Panc1 (cell line): ENCODE data around the gene GFPT2. TPM values are rescaled to one million over a fixed set of nuclear protein-coding genes. Genes with fewer than 3 reads are reported as not detected.

ENCODE experiments used
- ATAC-seq: fragments of 200-7000 bp; cut with Tn5 transposase; 2 replicates; pipeline ENCODE4 v1.9.1; 2020; ENCODE audit warnings: mild to moderate bottlenecking, moderate library complexity
- BruUV-seq: library from RNA; stranded (reverse); fragments of 400-500 nt; replicated peaks from 2 replicates; lab custom pipeline; 2021; lab: Mats Ljungman, UMichigan
- CTCF ChIA-PET: fragments of 300-600 bp; sonication (Branson Sonifier 250); formaldehyde crosslinking; loops from one replicate; lab custom pipeline; 2022; ENCODE audit warnings: antibody characterized with exemption; lab: Charles Lee
- POLR2A ChIA-PET: fragments of 300-600 bp; sonication (Branson Sonifier 250); formaldehyde crosslinking; loops from one replicate; lab custom pipeline; 2022; ENCODE audit warnings: antibody characterized with exemption; lab: Charles Lee
- DNase-seq: peaks from one replicate; pipeline ENCODE4 v3.0.0-alpha.2; 2010; ENCODE audit warnings: low read depth, low spot score
- H3K27ac ChIP-seq: 2 replicates; pipeline ENCODE4 v1.5.1; 2011; ENCODE audit warnings: mild to moderate bottlenecking, low read length, inconsistent platforms
- H3K27me3 ChIP-seq: fragments of 200-500 bp; sonication (Bioruptor generic); 2 replicates; pipeline ENCODE4 v1.6.0; 2014; ENCODE audit warnings: low read length, inconsistent platforms; ENCODE audit not compliant: control insufficient read depth, insufficient read depth
- H3K36me3 ChIP-seq: fragments of 200-500 bp; sonication (Bioruptor generic); 2 replicates; pipeline ENCODE4 v1.5.1; 2014; ENCODE audit warnings: inconsistent platforms, mild to moderate bottlenecking, low read length, moderate library complexity; ENCODE audit not compliant: control insufficient read depth, insufficient read depth
- H3K4me1 ChIP-seq: 2 replicates; pipeline ENCODE4 v1.5.1; 2011; ENCODE audit warnings: inconsistent platforms, mild to moderate bottlenecking, low read length, moderate library complexity; ENCODE audit not compliant: control insufficient read depth, insufficient read depth
- H3K4me3 ChIP-seq, 2 experiments: 2 replicates each; pipeline ENCODE4 v1.5.1; 2011 to 2012; ENCODE audit warnings: low read depth in 2 of 2, low read length in 2 of 2, mild to moderate bottlenecking in 2 of 2, inconsistent platforms in 1 of 2, moderate library complexity in 1 of 2
- H3K9me3 ChIP-seq: fragments of 200-500 bp; sonication (Bioruptor generic); 2 replicates; pipeline ENCODE4 v1.5.1; 2014; ENCODE audit warnings: low read depth, mild to moderate bottlenecking, inconsistent platforms, low read length, moderate library complexity; ENCODE audit not compliant: control insufficient read depth, insufficient read depth
- POLR2AphosphoS5 ChIP-seq: IDR thresholded peaks from 2 replicates; pipeline ENCODE4 v1.6.1; 2012; ENCODE audit warnings: mild to moderate bottlenecking, low read depth, low read length, moderate library complexity
- SIN3A ChIP-seq: IDR thresholded peaks from 2 replicates; pipeline ENCODE4 v1.6.1; 2012; ENCODE audit warnings: low read depth, mild to moderate bottlenecking, low read length, moderate library complexity, borderline replicate concordance; ENCODE audit not compliant: insufficient read depth
- TCF7L2 ChIP-seq: IDR thresholded peaks from 2 replicates; pipeline ENCODE4 v1.6.1; 2011; ENCODE audit warnings: mild to moderate bottlenecking, low read depth, low read length, inconsistent platforms
- in situ Hi-C: cut with HindIII; loops from 2 replicates; pipeline ENCODE4 v1.10.0; 2016; ENCODE audit warnings: low sequenced_read_pairs, low pct_unique_long_range_greater_than_20kb
- intact Hi-C: fragments of 100-400 bp; cut with micrococcal nuclease; formaldehyde crosslinking; loops from one replicate; pipeline ENCODE4 v1.10.0; 2022; ENCODE audit not compliant: unreplicated experiment
- total RNA-seq: library from RNA; stranded (reverse); gene quantifications from one replicate; pipeline ENCODE4 v1.2.1, GENCODE V29; 2021; ENCODE audit not compliant: unreplicated experiment
- TF ChIP-seq, protein P1 (sequence below): fragments of 450-650 bp; IDR thresholded peaks from 2 replicates; pipeline ENCODE4 v1.5.1; 2017; ENCODE audit warnings: mild to moderate bottlenecking
- TF ChIP-seq, protein P2 (sequence below), 2 experiments: IDR thresholded peaks; 2 replicates each; pipeline ENCODE4 v1.6.1; 2011 to 2012; ENCODE audit warnings: low read depth in 2 of 2, control low read depth in 1 of 2, low read length in 1 of 2, mild to moderate bottlenecking in 1 of 2, moderate library complexity in 1 of 2; ENCODE audit not compliant: insufficient read depth in 1 of 2

GFPT2 gene
- total RNA-seq, 1 experiment from 2014 or later, result 2.1 TPM

DNA sequence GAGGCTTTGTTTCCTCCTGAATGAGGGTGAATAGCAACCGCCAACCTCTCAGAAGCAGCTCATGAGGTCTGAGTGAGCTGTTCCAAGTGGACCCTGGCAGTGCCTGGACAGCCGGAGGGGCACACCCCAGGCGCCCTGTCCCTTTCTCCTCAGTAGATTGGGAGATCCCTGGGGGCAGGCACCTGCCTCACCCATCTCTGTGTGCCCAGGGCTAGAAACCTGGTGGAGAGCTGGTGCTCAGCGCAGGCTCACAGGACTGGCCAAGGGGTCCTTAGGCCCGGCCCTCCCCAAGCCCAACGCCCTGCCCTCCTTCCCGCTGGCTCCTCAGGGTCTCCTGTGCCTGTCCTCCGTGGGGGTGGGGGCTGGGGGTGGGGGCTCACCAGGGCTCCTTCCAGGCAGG is 46.3 kb downstream of the GFPT2 start:
- CTCF ChIA-PET, result interaction anchor here (0.6 kb wide), 1 partner anchor 98 kb away, joined by 3 read pairs; the partner anchor contains the start of gene RASGEF1C
- Histone ChIP-seq H3K4me1 (no peaks in the 10 kb centered on the region), H3K36me3 (no peaks in the 10 kb centered on the region), H3K9me3 (no peaks in the 10 kb centered on the region), H3K27me3 (no peaks in the 10 kb centered on the region), H3K4me3 (no peak overlapping the region), H3K27ac (no peak overlapping the region)
- intact Hi-C loops (no loop called here), in situ Hi-C loops (no loop called here)
- no TSS peak for BruUV-seq
- DNase-seq (no peak), ATAC-seq (no peak)
- POLR2A ChIA-PET, result no interaction called here
- TF ChIP-seq TCF7L2, result no peak
- TF ChIP-seq, protein P1, sequence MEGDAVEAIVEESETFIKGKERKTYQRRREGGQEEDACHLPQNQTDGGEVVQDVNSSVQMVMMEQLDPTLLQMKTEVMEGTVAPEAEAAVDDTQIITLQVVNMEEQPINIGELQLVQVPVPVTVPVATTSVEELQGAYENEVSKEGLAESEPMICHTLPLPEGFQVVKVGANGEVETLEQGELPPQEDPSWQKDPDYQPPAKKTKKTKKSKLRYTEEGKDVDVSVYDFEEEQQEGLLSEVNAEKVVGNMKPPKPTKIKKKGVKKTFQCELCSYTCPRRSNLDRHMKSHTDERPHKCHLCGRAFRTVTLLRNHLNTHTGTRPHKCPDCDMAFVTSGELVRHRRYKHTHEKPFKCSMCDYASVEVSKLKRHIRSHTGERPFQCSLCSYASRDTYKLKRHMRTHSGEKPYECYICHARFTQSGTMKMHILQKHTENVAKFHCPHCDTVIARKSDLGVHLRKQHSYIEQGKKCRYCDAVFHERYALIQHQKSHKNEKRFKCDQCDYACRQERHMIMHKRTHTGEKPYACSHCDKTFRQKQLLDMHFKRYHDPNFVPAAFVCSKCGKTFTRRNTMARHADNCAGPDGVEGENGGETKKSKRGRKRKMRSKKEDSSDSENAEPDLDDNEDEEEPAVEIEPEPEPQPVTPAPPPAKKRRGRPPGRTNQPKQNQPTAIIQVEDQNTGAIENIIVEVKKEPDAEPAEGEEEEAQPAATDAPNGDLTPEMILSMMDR, result no peak
- TF ChIP-seq POLR2AphosphoS5, result no peak
- TF ChIP-seq SIN3A, result no peak
- TF ChIP-seq, protein P2, sequence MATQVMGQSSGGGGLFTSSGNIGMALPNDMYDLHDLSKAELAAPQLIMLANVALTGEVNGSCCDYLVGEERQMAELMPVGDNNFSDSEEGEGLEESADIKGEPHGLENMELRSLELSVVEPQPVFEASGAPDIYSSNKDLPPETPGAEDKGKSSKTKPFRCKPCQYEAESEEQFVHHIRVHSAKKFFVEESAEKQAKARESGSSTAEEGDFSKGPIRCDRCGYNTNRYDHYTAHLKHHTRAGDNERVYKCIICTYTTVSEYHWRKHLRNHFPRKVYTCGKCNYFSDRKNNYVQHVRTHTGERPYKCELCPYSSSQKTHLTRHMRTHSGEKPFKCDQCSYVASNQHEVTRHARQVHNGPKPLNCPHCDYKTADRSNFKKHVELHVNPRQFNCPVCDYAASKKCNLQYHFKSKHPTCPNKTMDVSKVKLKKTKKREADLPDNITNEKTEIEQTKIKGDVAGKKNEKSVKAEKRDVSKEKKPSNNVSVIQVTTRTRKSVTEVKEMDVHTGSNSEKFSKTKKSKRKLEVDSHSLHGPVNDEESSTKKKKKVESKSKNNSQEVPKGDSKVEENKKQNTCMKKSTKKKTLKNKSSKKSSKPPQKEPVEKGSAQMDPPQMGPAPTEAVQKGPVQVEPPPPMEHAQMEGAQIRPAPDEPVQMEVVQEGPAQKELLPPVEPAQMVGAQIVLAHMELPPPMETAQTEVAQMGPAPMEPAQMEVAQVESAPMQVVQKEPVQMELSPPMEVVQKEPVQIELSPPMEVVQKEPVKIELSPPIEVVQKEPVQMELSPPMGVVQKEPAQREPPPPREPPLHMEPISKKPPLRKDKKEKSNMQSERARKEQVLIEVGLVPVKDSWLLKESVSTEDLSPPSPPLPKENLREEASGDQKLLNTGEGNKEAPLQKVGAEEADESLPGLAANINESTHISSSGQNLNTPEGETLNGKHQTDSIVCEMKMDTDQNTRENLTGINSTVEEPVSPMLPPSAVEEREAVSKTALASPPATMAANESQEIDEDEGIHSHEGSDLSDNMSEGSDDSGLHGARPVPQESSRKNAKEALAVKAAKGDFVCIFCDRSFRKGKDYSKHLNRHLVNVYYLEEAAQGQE (IDR thresholded peaks at IDR 0.05; ENCODE audit: insufficient read depth in 1 of 2, low read depth in 2 of 2, low read length in 1 of 2), result no peak

DNA sequence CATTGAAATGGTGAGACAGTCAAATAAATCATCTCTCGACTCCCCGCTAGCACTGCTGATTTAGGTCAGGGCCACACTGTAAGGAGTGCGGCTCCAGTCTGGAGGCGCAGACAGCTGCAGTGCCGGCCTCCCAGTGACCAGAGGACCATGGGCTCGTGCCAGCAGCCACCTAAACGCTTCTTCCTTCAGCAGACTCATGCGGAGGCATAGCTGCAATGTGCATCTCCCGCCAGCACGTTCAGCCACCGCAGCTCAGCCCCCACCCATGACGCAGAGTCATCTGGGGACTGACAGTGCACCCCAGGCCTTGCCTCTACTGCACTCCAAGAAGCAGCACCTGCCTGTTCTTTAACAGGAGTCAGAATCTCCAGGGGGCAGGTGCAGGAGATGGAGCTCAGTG is 47.7 kb downstream of the GFPT2 start:
- no peak overlapping the region for H3K4me3 ChIP-seq
- intact Hi-C loops (no loop called here), in situ Hi-C loops (no loop called here)
- BruUV-seq, result no TSS peak
- no peak overlapping the region for H3K27ac ChIP-seq
- TF ChIP-seq, protein P2 (IDR thresholded peaks at IDR 0.05; ENCODE audit: insufficient read depth in 1 of 2, low read depth in 2 of 2, low read length in 1 of 2), result no peak
- TF ChIP-seq POLR2AphosphoS5 (no peak), SIN3A (no peak), TCF7L2 (no peak)
- TF ChIP-seq, protein P1, result no peak
- H3K4me1 ChIP-seq, result no peaks in the 10 kb centered on the region
- no peaks in the 10 kb centered on the region for H3K27me3 ChIP-seq
- ChIA-PET CTCF (no interaction called here), POLR2A (no interaction called here)
- no peaks in the 10 kb centered on the region for H3K36me3 ChIP-seq
- H3K9me3 ChIP-seq, result no peaks in the 10 kb centered on the region
- DNase-seq, result no peak
- no peak for ATAC-seq
